ENCODE data around the gene TSEN34. TPM values are rescaled to one million over a fixed set of nuclear protein-coding genes. Genes with fewer than 3 reads are reported as not detected.
A peak's percentile ranks its signal among the peaks of the same experiment; 100 is the strongest.
"Not testable (repeated sequence)": the region's sequence is repeated elsewhere in the genome, so short reads cannot be mapped to it uniquely, and the experiment has no call there.

Gene TSEN34
- total and polyA plus RNA-seq, 2 experiments from 2014 or later: 36.6 to 53.4 TPM

DNA sequence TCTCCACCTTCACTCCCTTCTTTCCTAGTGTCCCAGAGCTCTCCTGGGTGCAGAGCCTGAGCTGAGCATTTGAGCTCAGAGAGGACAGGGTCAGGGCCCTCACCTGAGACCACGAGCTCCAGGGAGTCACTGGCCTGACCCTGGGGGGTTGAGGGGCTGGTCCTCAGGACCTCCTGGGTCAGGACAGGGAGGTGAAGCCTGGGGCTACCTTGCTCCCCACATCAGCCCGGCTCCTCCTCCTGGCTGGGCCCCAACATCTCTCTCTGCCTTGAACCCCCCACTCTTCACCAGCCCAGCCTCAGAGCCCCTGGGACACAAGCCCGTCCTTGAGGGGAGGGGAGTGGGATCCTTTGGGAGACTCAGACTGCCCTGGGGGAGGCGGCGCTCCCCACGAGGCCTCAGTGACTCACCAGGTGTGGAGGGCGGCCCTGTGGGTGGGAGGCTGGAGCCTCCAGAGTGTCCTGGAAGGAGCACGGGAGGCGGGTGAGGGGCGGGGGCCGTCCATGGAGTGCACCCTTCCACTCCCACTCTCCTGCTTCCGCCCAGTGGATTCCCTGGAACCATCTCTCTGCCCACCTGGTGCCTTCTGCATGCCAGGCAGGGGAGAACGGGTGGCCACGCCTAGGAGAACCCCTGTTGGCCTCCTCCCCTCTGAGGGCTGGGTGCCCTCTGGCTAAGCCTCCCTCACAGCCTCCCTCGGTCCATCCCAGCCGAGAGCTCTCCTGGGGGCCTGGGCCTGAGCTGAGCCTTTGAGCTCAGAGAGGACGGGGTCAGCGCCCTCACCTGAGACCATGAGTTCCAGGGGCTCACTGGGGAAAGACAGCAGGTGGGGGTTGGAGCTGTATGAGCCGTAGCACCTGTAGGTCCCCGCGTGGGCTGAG lies 48.6 kb downstream of the TSEN34 start:
- not testable (repeated sequence) for H3F3A ChIP-seq (replicated peaks; ENCODE audit: low read depth); H3K4me3 ChIP-seq; H3K79me2 ChIP-seq (replicated peaks; ENCODE audit: insufficient read depth); H3K27me3 ChIP-seq (ENCODE audit: insufficient read depth); H3K4me1 Mint-ChIP-seq; H3K9me2 ChIP-seq (ENCODE audit: insufficient read depth); H2AFZ ChIP-seq; H3K9me3 Mint-ChIP-seq; H3K4me2 ChIP-seq; H3K27ac Mint-ChIP-seq; DNase-seq (ENCODE audit: low spot score); H3K27ac ChIP-seq (ENCODE audit: low read depth); H3K36me3 ChIP-seq (ENCODE audit: insufficient read depth); H3K36me3 Mint-ChIP-seq (ENCODE audit: low read depth); H4K20me1 ChIP-seq (replicated peaks; ENCODE audit: insufficient read depth); H3K27me3 Mint-ChIP-seq (ENCODE audit: insufficient read depth, low read depth, poor library complexity); H3K4me1 ChIP-seq (ENCODE audit: insufficient read depth); H3K4me3 Mint-ChIP-seq
- ATAC-seq: peak; percentile 25; the same call in 2 of the 3 replicates

DNA sequence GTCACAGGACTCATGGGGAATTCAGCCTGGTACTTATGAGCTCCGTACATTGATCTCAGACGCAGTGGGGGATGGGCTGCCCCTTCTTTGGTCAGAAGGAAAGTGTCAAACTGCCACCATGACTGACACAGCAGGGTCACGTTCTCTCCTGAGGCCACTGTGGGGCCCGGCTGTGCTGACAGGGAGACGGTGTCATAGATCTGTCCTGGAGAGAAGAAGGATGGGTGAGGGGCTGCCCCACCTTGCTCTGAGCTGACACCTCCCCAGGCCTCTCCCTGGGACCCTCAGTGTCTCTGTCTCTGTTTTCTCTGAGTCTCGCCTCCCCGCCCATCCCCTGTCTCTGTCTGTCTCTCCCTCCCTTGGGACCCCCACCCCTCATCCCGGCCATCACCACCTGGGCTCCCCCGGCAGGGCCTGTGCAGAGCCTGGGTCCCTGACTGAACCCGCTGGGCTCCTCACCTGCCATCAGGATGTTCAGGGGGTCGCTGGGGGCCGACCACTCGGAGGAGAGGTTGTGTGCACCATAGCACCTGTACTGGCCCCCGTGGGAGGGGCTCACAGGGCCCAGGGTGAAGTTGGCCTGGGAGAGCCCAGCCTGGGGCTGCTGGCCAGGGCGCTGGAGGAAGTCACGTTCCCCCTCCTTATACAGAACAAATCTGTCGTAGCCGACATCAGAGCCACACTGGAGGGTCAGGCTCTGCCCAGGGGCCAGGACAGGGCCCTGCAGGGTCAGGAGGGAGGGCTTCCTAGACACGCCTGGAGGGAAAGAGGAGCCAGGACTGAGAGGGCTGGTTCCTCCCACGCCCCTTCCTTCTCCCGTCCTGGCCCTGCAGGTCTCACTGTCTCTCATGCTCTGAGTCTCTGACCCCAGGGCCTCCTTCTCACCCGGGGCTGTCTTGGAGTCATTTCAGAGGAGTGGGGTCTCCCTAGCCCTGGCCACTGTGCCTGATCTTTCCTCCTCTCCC lies 49.5 kb downstream of the TSEN34 start:
- H3K27ac Mint-ChIP-seq; H3K4me1 Mint-ChIP-seq; H3K4me3 ChIP-seq; H3K27ac ChIP-seq (ENCODE audit: low read depth); DNase-seq (ENCODE audit: low spot score); H3F3A ChIP-seq (replicated peaks; ENCODE audit: low read depth); H4K20me1 ChIP-seq (replicated peaks; ENCODE audit: insufficient read depth); H3K27me3 Mint-ChIP-seq (ENCODE audit: insufficient read depth, low read depth, poor library complexity); H2AFZ ChIP-seq; H3K79me2 ChIP-seq (replicated peaks; ENCODE audit: insufficient read depth); H3K4me3 Mint-ChIP-seq; H3K36me3 ChIP-seq (ENCODE audit: insufficient read depth); H3K9me2 ChIP-seq (ENCODE audit: insufficient read depth); H3K4me2 ChIP-seq; H3K9me3 Mint-ChIP-seq; H3K4me1 ChIP-seq (ENCODE audit: insufficient read depth); H3K36me3 Mint-ChIP-seq (ENCODE audit: low read depth); H3K27me3 ChIP-seq (ENCODE audit: insufficient read depth): not testable (repeated sequence)
- peak; percentile 12; the same call in 2 of the 3 replicates for ATAC-seq

DNA sequence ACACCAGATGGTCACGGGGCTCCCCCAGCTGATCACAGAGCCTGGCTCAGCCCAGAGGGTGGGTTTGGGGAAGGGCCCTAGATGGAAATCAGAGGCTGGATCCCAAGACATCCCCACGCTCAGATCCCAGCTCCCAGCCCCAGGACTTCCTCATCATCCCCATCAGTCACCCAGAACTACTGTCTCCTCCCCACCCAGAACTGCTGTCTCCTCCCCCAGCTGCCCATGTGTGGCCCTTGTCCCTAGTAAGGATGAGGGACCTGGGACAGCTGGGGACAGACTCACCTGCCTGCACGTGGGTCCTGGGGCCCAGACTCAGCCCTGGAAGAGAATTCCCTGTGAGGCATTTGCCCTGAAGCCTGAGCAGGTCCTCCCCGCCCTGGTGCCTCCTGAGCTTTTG lies 51.1 kb downstream of the TSEN34 start:
- not testable (repeated sequence) for DNase-seq (ENCODE audit: low spot score); H3K36me3 ChIP-seq (ENCODE audit: insufficient read depth); H3K4me1 ChIP-seq (ENCODE audit: insufficient read depth); H3K9me2 ChIP-seq (ENCODE audit: insufficient read depth); H3K27ac ChIP-seq (ENCODE audit: low read depth); H3K9me3 Mint-ChIP-seq; H3K4me2 ChIP-seq; H3K27me3 Mint-ChIP-seq (ENCODE audit: insufficient read depth, low read depth, poor library complexity); H3K4me3 ChIP-seq; H3K79me2 ChIP-seq (replicated peaks; ENCODE audit: insufficient read depth); H3K36me3 Mint-ChIP-seq (ENCODE audit: low read depth); H3K27ac Mint-ChIP-seq; H3K4me3 Mint-ChIP-seq; H4K20me1 ChIP-seq (replicated peaks; ENCODE audit: insufficient read depth); H3K27me3 ChIP-seq (ENCODE audit: insufficient read depth); H2AFZ ChIP-seq; H3K4me1 Mint-ChIP-seq; H3F3A ChIP-seq (replicated peaks; ENCODE audit: low read depth); ATAC-seq

DNA sequence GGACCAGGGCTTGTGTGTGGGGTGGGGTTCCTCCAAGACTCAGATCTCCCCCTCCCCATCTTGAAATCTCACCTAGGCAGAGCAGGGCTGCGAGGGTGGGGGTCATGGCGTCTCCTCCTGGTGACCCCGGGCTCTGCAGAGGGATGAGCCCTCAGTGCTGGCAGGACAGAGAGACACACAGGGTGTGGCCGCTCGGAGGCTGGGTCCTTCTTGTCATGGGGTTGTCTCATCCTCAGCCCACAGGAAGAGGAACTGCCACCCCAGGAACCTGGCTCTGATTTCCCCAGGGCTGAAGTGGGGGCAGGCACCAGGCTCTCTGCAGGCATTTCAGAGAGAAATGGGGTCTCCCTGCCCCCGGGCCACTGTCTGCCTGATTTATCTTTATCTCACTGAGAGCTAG lies 51.5 kb downstream of the TSEN34 start, which contains the start of gene LILRA6:
LILRA6 (minus strand) TSS at position 145 of the 400 bp plus-strand sequence.
- H3K27ac Mint-ChIP-seq; H3K4me1 Mint-ChIP-seq; H3K36me3 Mint-ChIP-seq (ENCODE audit: low read depth); ATAC-seq; H3K4me3 ChIP-seq; H3K27me3 ChIP-seq (ENCODE audit: insufficient read depth); H3K4me2 ChIP-seq; H3K36me3 ChIP-seq (ENCODE audit: insufficient read depth); H3K27me3 Mint-ChIP-seq (ENCODE audit: insufficient read depth, low read depth, poor library complexity); H3K4me3 Mint-ChIP-seq; H4K20me1 ChIP-seq (replicated peaks; ENCODE audit: insufficient read depth); H3F3A ChIP-seq (replicated peaks; ENCODE audit: low read depth); H3K4me1 ChIP-seq (ENCODE audit: insufficient read depth); H3K79me2 ChIP-seq (replicated peaks; ENCODE audit: insufficient read depth); H3K9me2 ChIP-seq (ENCODE audit: insufficient read depth); H3K27ac ChIP-seq (ENCODE audit: low read depth); H2AFZ ChIP-seq; H3K9me3 Mint-ChIP-seq; DNase-seq (ENCODE audit: low spot score): not testable (repeated sequence)

GRCh38 chr19:54243809-54244208 lies 52.7 kb downstream of the TSEN34 start:
- not testable (repeated sequence) for H3K79me2 ChIP-seq (replicated peaks; ENCODE audit: insufficient read depth); H3K4me1 ChIP-seq (ENCODE audit: insufficient read depth); H3K27ac Mint-ChIP-seq; H3K4me2 ChIP-seq; H3K27ac ChIP-seq (ENCODE audit: low read depth); H3K36me3 Mint-ChIP-seq (ENCODE audit: low read depth); H3K27me3 ChIP-seq (ENCODE audit: insufficient read depth); H3K4me3 ChIP-seq; ATAC-seq; H3K36me3 ChIP-seq (ENCODE audit: insufficient read depth); H3K4me3 Mint-ChIP-seq; H3K9me3 Mint-ChIP-seq; DNase-seq (ENCODE audit: low spot score); H2AFZ ChIP-seq; H3K9me2 ChIP-seq (ENCODE audit: insufficient read depth); H3K4me1 Mint-ChIP-seq; H3K27me3 Mint-ChIP-seq (ENCODE audit: insufficient read depth, low read depth, poor library complexity); H4K20me1 ChIP-seq (replicated peaks; ENCODE audit: insufficient read depth); H3F3A ChIP-seq (replicated peaks; ENCODE audit: low read depth)

Data from GM23338 (cell line).